Uterus (tissue), 4 donors: Measurements from ENCODE around the gene MYMX. TPM values are rescaled to one million over a fixed set of nuclear protein-coding genes. Genes with fewer than 3 reads are reported as not detected.
"Not testable (repeated sequence)": the region's sequence is repeated elsewhere in the genome, so short reads cannot be mapped to it uniquely, and the experiment has no call there.

Experiments used
- DNase-seq, 2 donors: peaks; one replicate each; pipeline ENCODE4 v3.0.0-alpha.2; 2019 to 2020
- H3K27ac ChIP-seq, 2 donors: fragments of 200-600 bp; sonication (generic); 1 replicate in 1 of 2; 2 replicates in 1 of 2; pipeline ENCODE4 v1.5.1; 2016 to 2018
- H3K27me3 ChIP-seq, 2 donors: fragments of 200-600 bp; sonication (generic); one replicate each; pipeline ENCODE4 v1.5.1; 2018 to 2019; ENCODE audit warnings: control low read depth in 1 of 2
- H3K36me3 ChIP-seq, 2 donors: fragments of 200-600 bp; sonication (generic); one replicate each; pipeline ENCODE4 v1.5.1; 2019; ENCODE audit warnings: control low read depth in 1 of 2
- H3K4me1 ChIP-seq, 2 donors: fragments of 200-600 bp; sonication (generic); one replicate each; pipeline ENCODE4 v1.5.1; 2018 to 2019; ENCODE audit warnings: control low read depth in 1 of 2
- H3K4me3 ChIP-seq, 2 donors: fragments of 200-600 bp; sonication (generic); 1 replicate in 1 of 2; 2 replicates in 1 of 2; pipeline ENCODE4 v1.5.1; 2018 to 2019; ENCODE audit warnings: mild to moderate bottlenecking in 1 of 2
- H3K9me3 ChIP-seq, 2 donors: fragments of 200-600 bp; sonication (generic); one replicate each; pipeline ENCODE4 v1.5.1; 2019; ENCODE audit warnings: control low read depth in 1 of 2
- POLR2A ChIP-seq, 2 donors: fragments of 450-650 bp; IDR thresholded peaks; one replicate each; pipeline ENCODE4 v1.6.1; 2016; ENCODE audit warnings: antibody characterized with exemption in 2 of 2, mild to moderate bottlenecking in 1 of 2, moderate library complexity in 1 of 2
- intact Hi-C: fragments of 100-400 bp; cut with DNase I; formaldehyde crosslinking; loops from one replicate; pipeline ENCODE4 v1.15.1; 2023; ENCODE audit warnings: low total_unique reads
- total RNA-seq, 4 donors: library from RNA; depleted of rRNA in 3 of 4; stranded (reverse); fragments of >200 nt in 3 of 4; gene quantifications; one replicate each; pipeline versions ENCODE4 v1.1.0 to v1.2.4, GENCODE V29; 2014 to 2023
- TF ChIP-seq, protein P1 (sequence below), 4 experiments: fragments of 200-600 bp in 2 of 4; fragments of 450-650 bp in 2 of 4; sonication (generic) in 2 of 4; IDR thresholded peaks; one replicate each; pipeline ENCODE4 v1.5.1; 2016 to 2019; ENCODE audit warnings: antibody characterized with exemption in 4 of 4, mild to moderate bottlenecking in 2 of 4, moderate library complexity in 1 of 4
- donor health status: DM: yes; HTN: yes; CAD: no.

The MYMX gene
- total RNA-seq, 4 donors from 2014 or later = not detected

DNA sequence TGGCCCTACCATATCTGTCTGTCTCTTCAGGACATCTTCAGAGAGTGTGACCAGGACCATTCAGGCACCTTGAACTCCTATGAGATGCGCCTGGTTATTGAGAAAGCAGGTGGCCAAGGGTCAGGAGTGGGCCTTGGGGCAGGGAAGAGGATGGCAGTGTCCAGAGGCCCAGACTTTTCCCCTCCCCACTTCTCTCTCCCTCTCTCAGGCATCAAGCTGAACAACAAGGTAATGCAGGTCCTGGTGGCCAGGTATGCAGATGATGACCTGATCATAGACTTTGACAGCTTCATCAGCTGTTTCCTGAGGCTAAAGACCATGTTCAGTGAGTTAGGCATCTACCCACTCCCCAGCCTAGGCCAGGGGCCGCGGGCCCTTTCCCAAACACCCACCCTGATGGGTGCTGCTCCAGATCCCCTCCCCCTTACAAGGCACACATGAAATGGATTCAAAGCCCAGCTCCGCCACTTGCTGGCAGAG is 33.8 kb upstream of the MYMX start:
- intact Hi-C loops = loop anchor here (2.0 kb wide), 1 partner anchor 36 kb away; no protein-coding TSS in a partner anchor
- TF ChIP-seq, protein P1, sequence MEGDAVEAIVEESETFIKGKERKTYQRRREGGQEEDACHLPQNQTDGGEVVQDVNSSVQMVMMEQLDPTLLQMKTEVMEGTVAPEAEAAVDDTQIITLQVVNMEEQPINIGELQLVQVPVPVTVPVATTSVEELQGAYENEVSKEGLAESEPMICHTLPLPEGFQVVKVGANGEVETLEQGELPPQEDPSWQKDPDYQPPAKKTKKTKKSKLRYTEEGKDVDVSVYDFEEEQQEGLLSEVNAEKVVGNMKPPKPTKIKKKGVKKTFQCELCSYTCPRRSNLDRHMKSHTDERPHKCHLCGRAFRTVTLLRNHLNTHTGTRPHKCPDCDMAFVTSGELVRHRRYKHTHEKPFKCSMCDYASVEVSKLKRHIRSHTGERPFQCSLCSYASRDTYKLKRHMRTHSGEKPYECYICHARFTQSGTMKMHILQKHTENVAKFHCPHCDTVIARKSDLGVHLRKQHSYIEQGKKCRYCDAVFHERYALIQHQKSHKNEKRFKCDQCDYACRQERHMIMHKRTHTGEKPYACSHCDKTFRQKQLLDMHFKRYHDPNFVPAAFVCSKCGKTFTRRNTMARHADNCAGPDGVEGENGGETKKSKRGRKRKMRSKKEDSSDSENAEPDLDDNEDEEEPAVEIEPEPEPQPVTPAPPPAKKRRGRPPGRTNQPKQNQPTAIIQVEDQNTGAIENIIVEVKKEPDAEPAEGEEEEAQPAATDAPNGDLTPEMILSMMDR (IDR thresholded peaks at IDR 0.05) = no peak
- no peak for TF ChIP-seq POLR2A (IDR thresholded peaks at IDR 0.05)
- no peak overlapping the region for H3K27ac ChIP-seq
- H3K36me3 ChIP-seq = no peaks in the 10 kb centered on the region
- H3K27me3 ChIP-seq = no peaks in the 10 kb centered on the region
- no peaks in the 10 kb centered on the region for H3K9me3 ChIP-seq
- H3K4me1 ChIP-seq = no peaks in the 10 kb centered on the region
- DNase-seq = no peak
- H3K4me3 ChIP-seq = no peak overlapping the region

DNA sequence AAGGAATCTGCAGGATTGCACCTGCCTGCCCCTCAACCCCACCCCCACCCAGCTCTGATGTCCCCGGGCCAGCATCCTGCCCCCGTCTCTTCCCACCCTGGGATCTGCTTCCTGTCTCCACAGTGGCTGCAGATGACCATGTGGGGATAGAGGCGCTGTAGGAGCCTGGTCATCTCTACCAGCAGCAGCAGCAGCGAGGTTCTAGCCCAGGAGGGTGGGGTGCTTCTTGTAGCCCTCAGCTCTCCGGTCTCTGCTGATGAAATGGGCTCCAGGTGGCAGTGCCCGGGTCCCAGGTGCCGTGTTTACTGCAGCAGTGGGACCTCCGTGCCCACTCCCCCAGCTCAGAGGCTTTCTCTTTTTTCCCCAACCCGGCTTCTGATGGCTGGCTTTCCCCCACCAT is 32.9 kb upstream of the MYMX start:
- TF ChIP-seq POLR2A (IDR thresholded peaks at IDR 0.05) = no peak
- TF ChIP-seq, protein P1 (IDR thresholded peaks at IDR 0.05) = no peak
- Histone ChIP-seq H3K4me3 (no peak overlapping the region), H3K9me3 (no peaks in the 10 kb centered on the region), H3K36me3 (no peaks in the 10 kb centered on the region), H3K4me1 (no peaks in the 10 kb centered on the region), H3K27ac (no peak overlapping the region), H3K27me3 (no peaks in the 10 kb centered on the region)
- intact Hi-C loops = loop anchor here (2.0 kb wide), 1 partner anchor 37 kb away; no protein-coding TSS in a partner anchor
- no peak for DNase-seq

DNA sequence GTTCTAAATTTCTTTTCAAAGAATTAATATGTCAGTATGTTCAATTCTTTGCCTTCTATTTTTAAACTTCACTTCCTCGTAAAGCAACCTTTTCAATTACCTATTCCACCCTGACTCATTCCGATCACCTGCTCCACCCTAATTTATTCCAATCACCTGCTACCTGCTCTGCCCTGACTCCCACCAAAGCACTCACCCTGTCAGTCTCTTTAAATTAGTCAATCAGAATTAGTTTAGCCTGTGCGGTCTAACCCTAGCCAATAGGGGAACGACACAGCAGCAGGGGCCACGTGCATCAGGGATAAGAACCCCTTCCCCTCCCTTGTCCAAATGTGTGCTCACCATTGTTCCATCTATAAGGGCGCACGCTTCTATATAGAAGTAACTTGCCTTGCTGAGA is 31.4 kb upstream of the MYMX start:
- intact Hi-C loops, H3K4me3 ChIP-seq, H3K4me1 ChIP-seq, H3K27ac ChIP-seq, H3K36me3 ChIP-seq, H3K27me3 ChIP-seq, H3K9me3 ChIP-seq, DNase-seq: not testable (repeated sequence)

DNA sequence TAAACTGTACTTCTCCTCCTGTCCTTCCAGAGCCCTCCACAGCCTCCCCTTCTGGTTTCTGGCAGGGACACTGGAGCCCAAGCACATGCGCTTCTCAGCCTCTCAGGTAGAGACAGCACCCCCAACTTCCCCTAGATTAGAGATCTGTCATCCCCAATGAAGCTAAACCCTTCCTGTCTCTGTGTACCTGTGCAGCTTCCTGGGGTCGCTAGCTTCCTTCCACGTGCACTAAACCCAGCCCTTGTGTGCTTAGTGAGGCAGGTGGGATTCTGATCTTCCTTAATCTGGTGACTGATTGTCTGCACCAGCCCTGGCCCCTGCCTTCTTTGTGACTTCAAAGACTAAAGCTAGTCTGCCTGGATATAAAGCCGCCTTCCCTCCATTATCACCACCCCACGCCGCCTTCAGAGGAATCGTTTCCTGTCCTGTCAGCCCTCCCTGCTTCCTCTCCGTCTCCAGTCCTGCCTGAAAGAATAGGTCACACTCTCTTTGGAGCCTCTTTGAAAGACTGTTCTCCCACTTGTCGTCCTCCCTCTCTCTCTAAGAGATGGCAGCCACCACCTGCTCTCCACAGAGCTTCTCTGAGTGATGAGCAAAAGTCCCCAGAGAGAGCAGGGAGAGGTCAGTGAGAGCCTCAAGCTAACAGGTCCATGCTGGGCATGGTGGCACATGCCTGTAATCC is 30.6 kb upstream of the MYMX start:
- Histone ChIP-seq H3K4me3 (no peak overlapping the region), H3K27ac (peak overlapping the region in 1 of 2 donors; percentile 41), H3K9me3 (no peaks in the 10 kb centered on the region), H3K4me1 (no peaks in the 10 kb centered on the region), H3K27me3 (no peaks in the 10 kb centered on the region), H3K36me3 (no peaks in the 10 kb centered on the region)
- TF ChIP-seq, protein P1 (IDR thresholded peaks at IDR 0.05) = no peak
- no peak for TF ChIP-seq POLR2A (IDR thresholded peaks at IDR 0.05)
- no peak for DNase-seq
- intact Hi-C loops = no loop called here

DNA sequence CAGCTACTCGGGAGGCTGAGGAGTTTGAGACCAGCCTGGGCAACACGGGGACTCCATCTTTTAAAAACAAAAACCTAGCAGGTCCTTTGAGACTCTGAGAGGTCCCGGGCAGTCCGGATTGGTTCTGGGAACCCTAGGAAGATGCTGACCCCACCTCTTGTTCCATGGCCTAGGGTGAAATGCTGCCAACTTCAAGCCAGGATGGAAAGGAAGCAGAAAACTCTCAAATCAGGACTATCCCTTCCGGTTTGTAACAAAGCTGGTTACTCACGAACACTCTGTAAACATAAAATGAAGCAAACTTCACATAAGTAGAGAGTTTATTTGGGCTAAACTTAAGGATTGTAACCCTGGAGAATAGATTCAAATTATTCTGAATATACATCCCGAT is 30.1 kb upstream of the MYMX start:
- no peak for DNase-seq
- peak overlapping the region in 1 of 2 donors; percentile 41 for H3K27ac ChIP-seq
- no peaks in the 10 kb centered on the region for H3K9me3 ChIP-seq
- H3K4me3 ChIP-seq = no peak overlapping the region
- intact Hi-C loops = no loop called here
- TF ChIP-seq POLR2A (IDR thresholded peaks at IDR 0.05) = no peak
- TF ChIP-seq, protein P1 (IDR thresholded peaks at IDR 0.05) = no peak
- H3K27me3 ChIP-seq = no peaks in the 10 kb centered on the region
- no peaks in the 10 kb centered on the region for H3K4me1 ChIP-seq
- no peaks in the 10 kb centered on the region for H3K36me3 ChIP-seq
